PC-3 (cell line): ENCODE data around the gene ATG4C. TPM values are rescaled to one million over a fixed set of nuclear protein-coding genes. Genes with fewer than 3 reads are reported as not detected.

Source experiments
- ATAC-seq: fragments of 200-7000 bp; cut with Tn5 transposase; 2 replicates; pipeline ENCODE4 v1.9.1; 2020; ENCODE audit warnings: mild to moderate bottlenecking, moderate library complexity
- BruUV-seq: library from RNA; stranded (reverse); fragments of 400-500 nt; replicated peaks from 2 replicates; lab custom pipeline; 2021; lab: Mats Ljungman, UMichigan
- CTCF ChIA-PET: fragments of 300-600 bp; sonication (Branson Sonifier 250); formaldehyde crosslinking; loops from one replicate; lab custom pipeline; 2022; ENCODE audit warnings: antibody characterized with exemption; lab: Charles Lee
- POLR2A ChIA-PET: fragments of 300-600 bp; sonication (Branson Sonifier 250); formaldehyde crosslinking; loops from one replicate; lab custom pipeline; 2022; ENCODE audit warnings: antibody characterized with exemption; ENCODE audit not compliant: unreplicated experiment; lab: Charles Lee
- DNase-seq: peaks from one replicate; pipeline ENCODE4 v3.0.0-alpha.2; 2015
- H2AFZ ChIP-seq: fragments of 300-600 bp; sonication (generic); 2 replicates; pipeline ENCODE4 v1.6.0; 2016; ENCODE audit warnings: antibody characterized with exemption, low read length
- H3F3A ChIP-seq: fragments of 300-600 bp; sonication (generic); one replicate; pipeline ENCODE4 v1.6.0; 2017; ENCODE audit warnings: antibody characterized with exemption, low read length, control low read depth, mild to moderate bottlenecking; ENCODE audit not compliant: unreplicated experiment
- H3K27ac ChIP-seq: fragments of 300-600 bp; sonication (generic); 2 replicates; pipeline ENCODE4 v1.5.1; 2016; ENCODE audit warnings: mild to moderate bottlenecking, low read length
- H3K27me3 ChIP-seq: fragments of 300-600 bp; sonication (generic); 2 replicates; pipeline ENCODE4 v1.6.1; 2016; ENCODE audit warnings: low read length, mixed read lengths
- H3K36me3 ChIP-seq: fragments of 300-600 bp; sonication (generic); 2 replicates; pipeline ENCODE4 v1.6.1; 2016; ENCODE audit warnings: low read depth, mixed run types, low read length, mixed read lengths
- H3K4me1 ChIP-seq: fragments of 300-600 bp; sonication (generic); 2 replicates; pipeline ENCODE4 v1.5.1; 2016; ENCODE audit warnings: low read length; ENCODE audit not compliant: insufficient read depth
- H3K4me2 ChIP-seq: fragments of 300-600 bp; sonication (generic); 2 replicates; pipeline ENCODE4 v1.6.0; 2016; ENCODE audit warnings: low read length
- H3K4me3 ChIP-seq: fragments of 300-600 bp; sonication (generic); 2 replicates; pipeline ENCODE4 v1.5.1; 2016; ENCODE audit warnings: mild to moderate bottlenecking, low read length, mixed read lengths
- H3K79me2 ChIP-seq: fragments of 300-600 bp; sonication (generic); 2 replicates; pipeline ENCODE4 v1.6.1; 2017; ENCODE audit warnings: low read length, mixed read lengths
- H3K9ac ChIP-seq: fragments of 300-600 bp; sonication (generic); 2 replicates; pipeline ENCODE4 v1.6.0; 2016; ENCODE audit warnings: mild to moderate bottlenecking, low read length
- H3K9me2 ChIP-seq: fragments of 300-600 bp; sonication (generic); replicated peaks from 2 replicates; pipeline ENCODE4 v1.6.1; 2016; ENCODE audit warnings: mixed run types, low read length, mixed read lengths
- H3K9me3 ChIP-seq: fragments of 300-600 bp; sonication (generic); 2 replicates; pipeline ENCODE4 v1.6.1; 2016; ENCODE audit warnings: low read length, mixed read lengths
- H4K20me1 ChIP-seq: fragments of 300-600 bp; sonication (generic); 2 replicates; pipeline ENCODE4 v1.6.1; 2016; ENCODE audit warnings: low read length, mixed read lengths
- CTCF ChIP-seq: fragments of 300-600 bp; sonication (generic); conservative IDR thresholded peaks from 2 replicates; pipeline ENCODE4 v1.5.1; 2017; ENCODE audit warnings: antibody characterized with exemption, low read depth, mild to moderate bottlenecking, low read length
- EZH2 ChIP-seq: fragments of 300-600 bp; sonication (generic); IDR thresholded peaks from one replicate; pipeline ENCODE4 v1.6.1; 2017; ENCODE audit warnings: antibody characterized with exemption, mild to moderate bottlenecking, low read length; ENCODE audit not compliant: unreplicated experiment
- EZH2phosphoT487 ChIP-seq: fragments of 300-600 bp; sonication (generic); IDR thresholded peaks from 2 replicates; pipeline ENCODE4 v1.6.1; 2018; ENCODE audit warnings: mild to moderate bottlenecking, antibody characterized with exemption, low read length, borderline replicate concordance
- intact Hi-C: fragments of 100-400 bp; cut with micrococcal nuclease; formaldehyde crosslinking; loops from 2 replicates; pipeline ENCODE4 v1.9.0; 2023
- total RNA-seq: library from RNA; depleted of rRNA; stranded (reverse); fragments of >200 nt; gene quantifications from 2 replicates; pipeline ENCODE4 v1.2.3, GENCODE V29; 2014

ATG4C gene
- total RNA-seq, 1 experiment from 2014 or later, result 8.8 TPM

DNA sequence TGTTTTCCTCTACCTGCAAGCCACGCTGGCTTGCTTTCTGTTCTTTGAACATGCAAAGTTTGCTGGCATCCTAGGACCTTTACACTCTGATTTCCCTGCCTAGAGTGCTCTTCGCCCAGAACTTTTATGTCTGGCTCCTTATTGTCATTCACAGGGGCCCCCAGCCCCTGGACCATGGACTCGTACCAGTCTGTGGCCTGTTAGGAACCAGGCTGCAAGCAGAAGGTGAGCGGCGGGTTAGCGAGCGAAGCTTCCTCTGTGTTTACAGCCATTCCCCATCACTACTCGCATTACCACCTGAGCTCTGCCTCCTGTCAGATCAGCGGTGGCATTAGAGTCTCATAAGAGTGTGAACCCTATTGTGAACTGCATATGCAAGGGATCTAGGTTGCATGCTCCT is 73.0 kb downstream of the ATG4C start:
- Histone ChIP-seq H3K9ac (no peak overlapping the region), H3K36me3 (no peaks in the 10 kb centered on the region), H3K79me2 (no peaks in the 10 kb centered on the region), H2AFZ (no peak overlapping the region), H4K20me1 (no peaks in the 10 kb centered on the region), H3K4me1 (no peaks in the 10 kb centered on the region), H3F3A (no peaks in the 10 kb centered on the region), H3K4me3 (no peak overlapping the region), H3K9me3 (no peaks in the 10 kb centered on the region), H3K4me2 (no peak overlapping the region), H3K9me2 (no peaks in the 10 kb centered on the region), H3K27me3 (no peaks in the 10 kb centered on the region), H3K27ac (no peak overlapping the region)
- intact Hi-C loops, result no loop called here
- ChIA-PET POLR2A (no interaction called here), CTCF (no interaction called here)
- no peak for ATAC-seq
- TF ChIP-seq EZH2 (no peak), CTCF (no peak), EZH2phosphoT487 (no peak)
- no TSS peak for BruUV-seq
- no peak for DNase-seq

- DNase-seq, result no peak
- Histone ChIP-seq H2AFZ (no peak overlapping the region), H3K36me3 (no peaks in the 10 kb centered on the region), H3K27me3 (no peaks in the 10 kb centered on the region), H3F3A (no peaks in the 10 kb centered on the region), H3K9me2 (no peaks in the 10 kb centered on the region), H3K4me1 (no peaks in the 10 kb centered on the region), H4K20me1 (no peaks in the 10 kb centered on the region), H3K27ac (no peak overlapping the region), H3K9ac (no peak overlapping the region), H3K4me2 (no peak overlapping the region), H3K9me3 (no peaks in the 10 kb centered on the region), H3K4me3 (no peak overlapping the region), H3K79me2 (no peaks in the 10 kb centered on the region)
- ChIA-PET POLR2A (no interaction called here), CTCF (no interaction called here)
- no TSS peak for BruUV-seq
- no peak for TF ChIP-seq EZH2
- TF ChIP-seq CTCF, result no peak
- TF ChIP-seq EZH2phosphoT487, result no peak
- intact Hi-C loops, result no loop called here
- no peak for ATAC-seq
Observed at GRCh38 chr1:62869217-62869754, 85.4 kb downstream of the ATG4C start.

GRCh38 chr1:62870148-62870547 is 86.2 kb downstream of the ATG4C start:
- H3K27me3 ChIP-seq, result no peaks in the 10 kb centered on the region
- POLR2A ChIA-PET, result interaction anchor here (0.7 kb wide), 1 partner anchor 576 kb away, joined by 16 read pairs; no protein-coding TSS in a partner anchor
- H3K4me2 ChIP-seq, result no peak overlapping the region
- no peak for ATAC-seq
- no TSS peak for BruUV-seq
- no peaks in the 10 kb centered on the region for H3K36me3 ChIP-seq
- no peaks in the 10 kb centered on the region for H3K9me2 ChIP-seq
- H3K9me3 ChIP-seq, result no peaks in the 10 kb centered on the region
- H3K4me1 ChIP-seq, result no peaks in the 10 kb centered on the region
- no peaks in the 10 kb centered on the region for H3F3A ChIP-seq
- H3K79me2 ChIP-seq, result no peaks in the 10 kb centered on the region
- no peak overlapping the region for H3K9ac ChIP-seq
- intact Hi-C loops, result no loop called here
- no peak overlapping the region for H3K27ac ChIP-seq
- no peaks in the 10 kb centered on the region for H4K20me1 ChIP-seq
- CTCF ChIA-PET, result no interaction called here
- no peak overlapping the region for H2AFZ ChIP-seq
- no peak for DNase-seq
- TF ChIP-seq EZH2, result no peak
- no peak for TF ChIP-seq CTCF
- no peak for TF ChIP-seq EZH2phosphoT487
- H3K4me3 ChIP-seq, result no peak overlapping the region
